Measurements from ENCODE around the gene B4GALT6.

DNA sequence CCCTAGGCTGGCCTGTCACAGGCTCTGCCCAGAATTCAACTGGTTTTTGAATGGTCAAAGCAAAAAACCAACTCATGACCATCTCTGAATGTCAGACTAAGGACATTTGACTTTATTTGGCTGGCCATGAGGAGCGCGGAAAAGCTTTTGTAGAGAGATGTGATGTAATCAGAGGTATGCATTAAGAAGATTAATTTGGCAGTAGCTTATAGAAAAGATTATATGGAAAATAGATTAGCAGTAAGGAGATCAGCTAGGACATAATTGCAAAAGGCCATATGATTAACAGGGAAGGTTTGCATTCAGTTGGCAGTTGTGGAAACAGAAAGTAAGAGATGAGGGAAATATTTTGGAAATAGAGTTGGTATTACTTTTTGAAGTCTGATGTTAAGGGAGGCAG lies 105.0 kb downstream of the B4GALT6 start:
- TF ChIP-seq EZH2 (IDR thresholded peaks at IDR 0.05), result no peak
- TF ChIP-seq, protein P1, sequence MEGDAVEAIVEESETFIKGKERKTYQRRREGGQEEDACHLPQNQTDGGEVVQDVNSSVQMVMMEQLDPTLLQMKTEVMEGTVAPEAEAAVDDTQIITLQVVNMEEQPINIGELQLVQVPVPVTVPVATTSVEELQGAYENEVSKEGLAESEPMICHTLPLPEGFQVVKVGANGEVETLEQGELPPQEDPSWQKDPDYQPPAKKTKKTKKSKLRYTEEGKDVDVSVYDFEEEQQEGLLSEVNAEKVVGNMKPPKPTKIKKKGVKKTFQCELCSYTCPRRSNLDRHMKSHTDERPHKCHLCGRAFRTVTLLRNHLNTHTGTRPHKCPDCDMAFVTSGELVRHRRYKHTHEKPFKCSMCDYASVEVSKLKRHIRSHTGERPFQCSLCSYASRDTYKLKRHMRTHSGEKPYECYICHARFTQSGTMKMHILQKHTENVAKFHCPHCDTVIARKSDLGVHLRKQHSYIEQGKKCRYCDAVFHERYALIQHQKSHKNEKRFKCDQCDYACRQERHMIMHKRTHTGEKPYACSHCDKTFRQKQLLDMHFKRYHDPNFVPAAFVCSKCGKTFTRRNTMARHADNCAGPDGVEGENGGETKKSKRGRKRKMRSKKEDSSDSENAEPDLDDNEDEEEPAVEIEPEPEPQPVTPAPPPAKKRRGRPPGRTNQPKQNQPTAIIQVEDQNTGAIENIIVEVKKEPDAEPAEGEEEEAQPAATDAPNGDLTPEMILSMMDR (IDR thresholded peaks at IDR 0.05), result no peak
